Keratinocyte (primary cell): Measurements from ENCODE around the gene PGPEP1. TPM values are rescaled to one million over a fixed set of nuclear protein-coding genes. Genes with fewer than 3 reads are reported as not detected.

Source experiments
- DNase-seq: peaks from one replicate; pipeline ENCODE4 v3.0.0-alpha.2; 2011; ENCODE audit warnings: low read depth, missing footprints, low spot score
- FAIRE-seq: peaks from 2 replicates; lab custom pipeline; 2011; peaks lifted over from hg19 to GRCh38; lab: Jason Lieb, UNC
- H2AFZ ChIP-seq: 2 replicates; pipeline ENCODE4 v1.6.0; 2012; ENCODE audit warnings: low read length, control low read depth, inconsistent platforms; ENCODE audit not compliant: control insufficient read depth
- H3K27ac ChIP-seq: 2 replicates; pipeline ENCODE4 v1.5.1; 2011; ENCODE audit warnings: low read length; ENCODE audit not compliant: control insufficient read depth, insufficient read depth
- H3K27me3 ChIP-seq: 3 replicates; pipeline ENCODE4 v1.6.0; 2011; ENCODE audit warnings: low read length; ENCODE audit not compliant: control insufficient read depth, insufficient read depth; ENCODE audit errors: extremely low read depth
- H3K36me3 ChIP-seq, 2 experiments: 2 replicates in 1 of 2; 3 replicates in 1 of 2; pipeline ENCODE4 v1.5.1; 2011; ENCODE audit warnings: low read length in 2 of 2, mild to moderate bottlenecking in 1 of 2; ENCODE audit not compliant: control insufficient read depth in 2 of 2, insufficient read depth in 2 of 2; ENCODE audit errors: extremely low read depth in 1 of 2
- H3K4me1 ChIP-seq: 3 replicates; pipeline ENCODE4 v1.5.1; 2011; ENCODE audit warnings: low read length; ENCODE audit not compliant: control insufficient read depth, insufficient read depth; ENCODE audit errors: extremely low read depth
- H3K4me2 ChIP-seq: 3 replicates; pipeline ENCODE4 v1.6.0; 2011; ENCODE audit warnings: low read depth, low read length; ENCODE audit not compliant: control insufficient read depth, insufficient read depth; ENCODE audit errors: extremely low read depth
- H3K4me3 ChIP-seq, 3 experiments: fragments of 200-600 bp in 1 of 3; sonication (generic) in 1 of 3; 2 replicates in 2 of 3; 3 replicates in 1 of 3; pipeline ENCODE4 v1.5.1; 2011 to 2016; ENCODE audit warnings: low read length in 3 of 3, mild to moderate bottlenecking in 3 of 3, control low read depth in 2 of 3, inconsistent platforms in 1 of 3, low read depth in 1 of 3, mixed read lengths in 1 of 3, mixed run types in 1 of 3, moderate library complexity in 1 of 3; ENCODE audit not compliant: control insufficient read depth in 2 of 3, insufficient read depth in 2 of 3; ENCODE audit errors: extremely low read depth in 1 of 3
- H3K79me2 ChIP-seq: 2 replicates; pipeline ENCODE4 v1.6.0; 2012; ENCODE audit warnings: low read length; ENCODE audit not compliant: control insufficient read depth, insufficient read depth
- H3K9ac ChIP-seq: 3 replicates; pipeline ENCODE4 v1.6.0; 2011; ENCODE audit warnings: low read length; ENCODE audit not compliant: control insufficient read depth, insufficient read depth; ENCODE audit errors: extremely low read depth
- H3K9me1 ChIP-seq: 3 replicates; pipeline ENCODE4 v1.6.0; 2011; ENCODE audit warnings: low read length; ENCODE audit not compliant: control insufficient read depth, insufficient read depth; ENCODE audit errors: extremely low read depth
- H3K9me3 ChIP-seq: 2 replicates; pipeline ENCODE4 v1.5.1; 2012; ENCODE audit warnings: low read depth, low read length; ENCODE audit not compliant: control insufficient read depth
- H4K20me1 ChIP-seq: 3 replicates; pipeline ENCODE4 v1.6.0; 2011; ENCODE audit warnings: low read length; ENCODE audit not compliant: control insufficient read depth, insufficient read depth; ENCODE audit errors: extremely low read depth
- EZH2 ChIP-seq: IDR thresholded peaks from one replicate; pipeline ENCODE4 v1.6.1; 2012; ENCODE audit warnings: inconsistent platforms, mild to moderate bottlenecking, low read length, moderate library complexity
- dilution Hi-C: fragments of 300-500 bp; cut with MboI; formaldehyde crosslinking; loops from one replicate; pipeline ENCODE4 v1.7.0; 2020; ENCODE audit warnings: low sequenced_read_pairs; ENCODE audit not compliant: extremely low pct_ligation_motif_present
- polyA plus RNA-seq, 5 experiments: library from polyadenylated mRNA; depleted of rRNA in 3 of 5; stranded (reverse) in 3 of 5; stranded (forward) in 1 of 5; unstranded in 1 of 5; fragments of >200 nt; gene quantifications; 1 replicate in 1 of 5; 2 replicates in 3 of 5; 3 replicates in 1 of 5; pipeline versions ENCODE4 v1.2.1 to v1.2.3, GENCODE V29; 2011 to 2012; ENCODE audit warnings: missing spikeins in 2 of 5, low read depth in 1 of 5, low replicate concordance in 1 of 5
- TF ChIP-seq, protein P1 (sequence below), 3 experiments: IDR thresholded peaks in 1 of 3; conservative IDR thresholded peaks in 1 of 3; optimal IDR thresholded peaks in 1 of 3; 2 replicates in 2 of 3; 3 replicates in 1 of 3; pipeline versions ENCODE3 to v1.5.1; 2011; ENCODE audit warnings: low read length in 3 of 3, mild to moderate bottlenecking in 3 of 3, moderate library complexity in 2 of 3, control low read depth in 1 of 3, inconsistent platforms in 1 of 3; ENCODE audit not compliant: insufficient read depth in 2 of 3; ENCODE audit errors: extremely low read depth in 1 of 3

Gene PGPEP1
- polyA plus RNA-seq, 1 donor (not counting 4 experiments of a cell fraction or from before 2014, with no cell fraction given) = 5.6 TPM

DNA sequence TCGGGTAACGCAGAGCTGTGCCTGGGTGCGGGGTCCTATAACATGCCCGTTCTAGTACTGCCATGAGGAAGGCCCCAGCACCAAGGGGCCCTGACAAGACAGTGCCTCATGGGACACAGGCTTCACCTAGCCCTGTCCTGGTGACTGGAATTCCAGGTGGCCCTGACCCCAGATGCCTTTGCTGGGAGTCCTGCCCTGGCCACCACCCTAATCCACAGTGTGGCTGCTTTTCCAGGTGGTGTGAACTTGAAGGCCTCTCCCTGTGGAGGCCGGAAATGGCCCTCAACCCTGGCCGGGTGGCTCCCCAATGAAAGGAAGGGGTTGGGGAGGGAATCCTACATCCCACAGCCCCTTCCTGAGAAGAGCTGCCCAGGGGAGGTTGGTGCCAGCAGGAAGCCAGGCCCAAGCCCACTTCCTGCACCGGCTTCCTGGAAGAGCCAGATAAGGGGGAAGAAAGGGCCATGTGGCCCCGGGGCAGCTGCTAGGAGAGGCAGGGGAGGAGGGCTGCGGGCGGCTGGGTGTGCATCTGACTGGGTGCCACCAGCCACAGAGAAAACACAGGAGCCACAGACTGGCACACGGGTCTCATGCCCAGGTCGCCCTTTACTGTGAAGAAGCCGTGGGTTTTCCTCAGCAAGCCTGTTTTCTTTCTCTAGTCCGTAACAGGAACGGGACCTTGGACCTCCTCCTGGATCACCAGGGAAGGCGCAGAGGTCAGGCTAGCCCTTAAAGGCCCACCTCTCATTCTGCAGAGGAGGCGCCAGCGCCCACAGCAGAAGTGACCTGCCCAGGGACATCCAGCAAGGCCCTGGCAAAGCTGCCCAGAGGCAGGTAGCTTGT lies 22.2 kb upstream of the PGPEP1 start:
- dilution Hi-C loops = no loop called here
- no peak overlapping the region for H3K4me3 ChIP-seq
- no peak for TF ChIP-seq EZH2
- TF ChIP-seq, protein P1, sequence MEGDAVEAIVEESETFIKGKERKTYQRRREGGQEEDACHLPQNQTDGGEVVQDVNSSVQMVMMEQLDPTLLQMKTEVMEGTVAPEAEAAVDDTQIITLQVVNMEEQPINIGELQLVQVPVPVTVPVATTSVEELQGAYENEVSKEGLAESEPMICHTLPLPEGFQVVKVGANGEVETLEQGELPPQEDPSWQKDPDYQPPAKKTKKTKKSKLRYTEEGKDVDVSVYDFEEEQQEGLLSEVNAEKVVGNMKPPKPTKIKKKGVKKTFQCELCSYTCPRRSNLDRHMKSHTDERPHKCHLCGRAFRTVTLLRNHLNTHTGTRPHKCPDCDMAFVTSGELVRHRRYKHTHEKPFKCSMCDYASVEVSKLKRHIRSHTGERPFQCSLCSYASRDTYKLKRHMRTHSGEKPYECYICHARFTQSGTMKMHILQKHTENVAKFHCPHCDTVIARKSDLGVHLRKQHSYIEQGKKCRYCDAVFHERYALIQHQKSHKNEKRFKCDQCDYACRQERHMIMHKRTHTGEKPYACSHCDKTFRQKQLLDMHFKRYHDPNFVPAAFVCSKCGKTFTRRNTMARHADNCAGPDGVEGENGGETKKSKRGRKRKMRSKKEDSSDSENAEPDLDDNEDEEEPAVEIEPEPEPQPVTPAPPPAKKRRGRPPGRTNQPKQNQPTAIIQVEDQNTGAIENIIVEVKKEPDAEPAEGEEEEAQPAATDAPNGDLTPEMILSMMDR (optimal IDR thresholded peaks at IDR 0.05 in 1 of 3, IDR thresholded peaks at IDR 0.05 in 1 of 3, conservative IDR thresholded peaks at IDR 0.05 in 1 of 3; ENCODE audit: extremely low read depth in 1 of 3, insufficient read depth in 2 of 3, low read length in 3 of 3) = no peak
- H3K79me2 ChIP-seq = peaks cover 48% of the 10 kb centered on the region
- no peaks in the 10 kb centered on the region for H3K9me3 ChIP-seq
- H3K36me3 ChIP-seq = peaks cover 9 to 16% of the 10 kb centered on the region in 2 experiments
- H3K9ac ChIP-seq = no peak overlapping the region
- H4K20me1 ChIP-seq = no peaks in the 10 kb centered on the region
- no peak for FAIRE-seq
- no peaks in the 10 kb centered on the region for H3K27me3 ChIP-seq
- no peak overlapping the region for H3K4me2 ChIP-seq
- DNase-seq = no peak
- H2AFZ ChIP-seq = no peak overlapping the region
- H3K27ac ChIP-seq = no peak overlapping the region
- H3K4me1 ChIP-seq = peaks cover 9% of the 10 kb centered on the region
- no peaks in the 10 kb centered on the region for H3K9me1 ChIP-seq

DNA sequence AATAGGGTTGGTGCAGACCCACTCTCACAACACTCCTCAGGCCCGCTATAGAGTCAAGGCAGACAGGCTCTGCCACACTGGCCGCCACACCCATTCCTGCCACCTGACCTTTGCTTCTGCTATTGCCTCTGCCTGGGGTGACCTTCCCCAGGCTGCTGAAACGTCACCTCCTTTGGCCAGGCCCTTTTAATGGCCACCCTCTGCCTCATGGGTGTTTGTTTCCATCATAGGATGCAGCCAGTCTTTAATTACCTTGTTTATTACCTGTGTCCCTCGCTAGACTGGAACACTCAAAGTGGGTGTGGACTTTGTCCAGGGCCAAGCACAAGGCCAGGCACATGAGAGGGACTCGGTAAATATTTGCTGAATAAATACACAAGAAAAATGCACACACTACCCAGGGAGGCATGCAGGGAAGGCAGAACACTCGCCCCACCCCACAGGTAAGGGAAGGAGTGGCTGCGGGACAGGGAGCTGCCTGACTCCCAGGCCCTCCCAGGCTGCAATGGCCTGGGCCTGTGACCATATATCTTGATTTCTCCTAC lies 20.7 kb upstream of the PGPEP1 start:
- Histone ChIP-seq H4K20me1 (no peaks in the 10 kb centered on the region), H3K36me3 (peaks cover 6 to 11% of the 10 kb centered on the region in 2 experiments), H3K4me1 (peaks cover 18% of the 10 kb centered on the region), H3K27me3 (no peaks in the 10 kb centered on the region), H3K9ac (no peak overlapping the region), H3K4me3 (no peak overlapping the region), H3K9me1 (no peaks in the 10 kb centered on the region), H3K4me2 (no peak overlapping the region), H3K9me3 (no peaks in the 10 kb centered on the region), H2AFZ (no peak overlapping the region), H3K27ac (no peak overlapping the region), H3K79me2 (peaks cover 48% of the 10 kb centered on the region)
- FAIRE-seq = no peak
- dilution Hi-C loops = no loop called here
- no peak for TF ChIP-seq EZH2
- TF ChIP-seq, protein P1 (optimal IDR thresholded peaks at IDR 0.05 in 1 of 3, IDR thresholded peaks at IDR 0.05 in 1 of 3, conservative IDR thresholded peaks at IDR 0.05 in 1 of 3; ENCODE audit: extremely low read depth in 1 of 3, insufficient read depth in 2 of 3, low read length in 3 of 3) = no peak
- no peak for DNase-seq
